Liver (tissue), 9 donors: ENCODE results near the gene PHF3. TPM values are rescaled to one million over a fixed set of nuclear protein-coding genes. Genes with fewer than 3 reads are reported as not detected.

ENCODE experiments used
- DNase-seq: peaks from one replicate; pipeline ENCODE4 v3.0.0-alpha.2; 2017; ENCODE audit warnings: low spot score
- H3K27ac ChIP-seq, 2 donors: one replicate each; pipeline ENCODE4 v1.7.0; 2013; ENCODE audit warnings: inconsistent platforms in 2 of 2, low read length in 2 of 2, control low read depth in 1 of 2, low read depth in 1 of 2, mild to moderate bottlenecking in 1 of 2
- H3K27me3 ChIP-seq, 4 donors: one replicate each; pipeline versions ENCODE4 v1.6.1 to v1.7.0; 2013; ENCODE audit warnings: low read length in 3 of 4, inconsistent platforms in 1 of 4, mild to moderate bottlenecking in 1 of 4, moderate library complexity in 1 of 4; ENCODE audit not compliant: control insufficient read depth in 4 of 4, insufficient read depth in 4 of 4
- H3K36me3 ChIP-seq, 4 donors: one replicate each; pipeline versions ENCODE4 v1.6.1 to v1.7.0; 2013; ENCODE audit warnings: low read length in 3 of 4, mild to moderate bottlenecking in 3 of 4, low read depth in 1 of 4, moderate library complexity in 1 of 4; ENCODE audit not compliant: control insufficient read depth in 4 of 4, insufficient read depth in 3 of 4
- H3K4me1 ChIP-seq, 4 donors: one replicate each; pipeline versions ENCODE4 v1.6.1 to v1.7.0; 2013; ENCODE audit warnings: low read length in 3 of 4, mild to moderate bottlenecking in 3 of 4, moderate library complexity in 1 of 4; ENCODE audit not compliant: control insufficient read depth in 4 of 4, insufficient read depth in 4 of 4
- H3K4me3 ChIP-seq, 3 donors: one replicate each; pipeline versions ENCODE4 v1.6.1 to v1.7.0; 2013; ENCODE audit warnings: low read length in 3 of 3, control low read depth in 1 of 3, low read depth in 1 of 3, mild to moderate bottlenecking in 1 of 3
- H3K9ac ChIP-seq, 2 donors: one replicate each; pipeline ENCODE4 v1.7.0; 2013; ENCODE audit warnings: low read length in 2 of 2, mild to moderate bottlenecking in 2 of 2, moderate library complexity in 2 of 2, control low read depth in 1 of 2, low read depth in 1 of 2
- H3K9me3 ChIP-seq, 4 donors: one replicate each; pipeline versions ENCODE4 v1.6.1 to v1.7.0; 2013; ENCODE audit warnings: low read length in 3 of 4; ENCODE audit not compliant: control insufficient read depth in 4 of 4
- ATF3 ChIP-seq: IDR thresholded peaks from 2 replicates; pipeline ENCODE4 v1.6.1; 2016; ENCODE audit warnings: antibody characterized with exemption
- CTCF ChIP-seq: fragments of 150-350 bp; IDR thresholded peaks from 2 replicates; pipeline ENCODE4 v1.5.1; 2017; ENCODE audit warnings: improper control_type of control experiment, low read depth, low read length; ENCODE audit not compliant: missing input control
- EGR1 ChIP-seq, 2 donors: IDR thresholded peaks; 2 replicates each; pipeline ENCODE4 v1.6.1; 2016 to 2018; ENCODE audit warnings: antibody characterized with exemption in 2 of 2, low read depth in 2 of 2
- FOXA1 ChIP-seq: IDR thresholded peaks from 2 replicates; pipeline ENCODE4 v1.6.1; 2016; ENCODE audit warnings: antibody characterized with exemption
- FOXA2 ChIP-seq: IDR thresholded peaks from 2 replicates; pipeline ENCODE4 v1.6.1; 2016; ENCODE audit warnings: antibody characterized with exemption
- GABPA ChIP-seq, 2 donors: IDR thresholded peaks in 1 of 2; conservative IDR thresholded peaks in 1 of 2; 2 replicates each; pipeline ENCODE4 v1.6.1; 2016; ENCODE audit warnings: antibody characterized with exemption in 2 of 2, mild to moderate bottlenecking in 1 of 2, moderate library complexity in 1 of 2
- HNF4A ChIP-seq, 2 donors: conservative IDR thresholded peaks; 2 replicates each; pipeline ENCODE4 v1.6.1; 2016; ENCODE audit warnings: antibody characterized with exemption in 2 of 2, mild to moderate bottlenecking in 2 of 2
- HNF4G ChIP-seq: IDR thresholded peaks from 2 replicates; pipeline ENCODE4 v1.6.1; 2016; ENCODE audit warnings: antibody characterized with exemption
- JUND ChIP-seq, 2 donors: IDR thresholded peaks; 2 replicates each; pipeline ENCODE4 v1.6.1; 2016; ENCODE audit warnings: antibody characterized with exemption in 2 of 2
- MAX ChIP-seq: IDR thresholded peaks from 2 replicates; pipeline ENCODE4 v1.6.1; 2016; ENCODE audit warnings: antibody characterized with exemption
- NR2F2 ChIP-seq: IDR thresholded peaks from 2 replicates; pipeline ENCODE4 v1.6.1; 2016; ENCODE audit warnings: antibody characterized with exemption
- RAD21 ChIP-seq, 2 donors: IDR thresholded peaks; 2 replicates each; pipeline ENCODE4 v1.6.1; 2016; ENCODE audit warnings: antibody characterized with exemption in 2 of 2, mild to moderate bottlenecking in 2 of 2
- REST ChIP-seq: IDR thresholded peaks from 2 replicates; pipeline ENCODE4 v1.6.1; 2016; ENCODE audit warnings: antibody characterized with exemption, mild to moderate bottlenecking
- RXRA ChIP-seq, 2 donors: IDR thresholded peaks; 2 replicates each; pipeline ENCODE4 v1.6.1; 2017 to 2018; ENCODE audit warnings: antibody characterized with exemption in 2 of 2, mild to moderate bottlenecking in 1 of 2
- SP1 ChIP-seq: IDR thresholded peaks from 2 replicates; pipeline ENCODE4 v1.6.1; 2018; ENCODE audit warnings: antibody characterized with exemption, mild to moderate bottlenecking
- TAF1 ChIP-seq: conservative IDR thresholded peaks from 2 replicates; pipeline ENCODE4 v1.6.1; 2016; ENCODE audit warnings: antibody characterized with exemption, mild to moderate bottlenecking
- YY1 ChIP-seq: IDR thresholded peaks from 2 replicates; pipeline ENCODE4 v1.6.1; 2016; ENCODE audit warnings: antibody characterized with exemption, mild to moderate bottlenecking
- WGBS: extraction: QIAGEN DNeasy Blood & Tissue Kit; methylation state at CpG from one replicate; pipeline ENCODE4 v1.1.7; 2013; 5-methylcytosine and 5-hydroxymethylcytosine counted together
- polyA plus RNA-seq, 2 donors: library from polyadenylated mRNA; stranded (reverse) in 1 of 2; unstranded in 1 of 2; fragments of 200-250 nt in 1 of 2; fragments of >200 nt in 1 of 2; fragmentation: Nextera tagmentation in 1 of 2; extraction: Ambion mirVana in 1 of 2; gene quantifications; one replicate each; pipeline versions ENCODE4 v1.2.1 to v1.2.3, GENCODE V29; 2013 to 2015
- total RNA-seq, 2 donors: library from RNA; depleted of rRNA; stranded (reverse); fragments of >200 nt; gene quantifications; one replicate each; pipeline ENCODE4 v1.2.3, GENCODE V29; 2014
- TF ChIP-seq, protein P1 (sequence below): IDR thresholded peaks from 2 replicates; pipeline ENCODE4 v1.6.1; 2016; ENCODE audit warnings: antibody characterized with exemption
- donor health status: healthy.
- donor health status: healthy.
- donor health status: healthy.
- donor health status: healthy.
- donor health status: healthy.

Gene PHF3
- total and polyA plus RNA-seq, 4 donors: 7.7 to 38.9 (median 25.1) TPM

DNA sequence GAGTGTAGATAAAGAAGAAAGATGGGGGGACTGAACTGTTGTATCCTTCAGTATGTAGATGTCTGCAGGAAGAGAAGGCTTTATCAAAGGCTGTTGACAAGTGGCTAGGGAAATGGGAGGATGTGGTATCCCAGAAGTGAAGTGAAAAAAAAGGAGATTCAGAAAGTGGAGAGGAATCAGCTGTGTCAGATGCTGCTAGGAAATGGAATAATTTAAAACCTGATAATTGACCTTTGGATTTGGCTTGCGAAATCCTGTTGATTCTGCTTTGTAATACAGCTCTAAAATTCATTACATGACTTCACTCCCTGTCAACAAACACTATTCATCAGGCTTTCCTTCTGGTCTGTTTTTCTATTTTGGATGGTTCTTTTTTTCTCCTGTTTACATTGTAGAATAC, 41.7 kb downstream of the PHF3 start:
- peak overlapping the region; percentile 75 to 87 for H3K27ac ChIP-seq
- H3K4me3 ChIP-seq: no peak overlapping the region
- no peak overlapping the region for H3K9ac ChIP-seq
- peak; percentile 95 for TF ChIP-seq FOXA2
- no peak for TF ChIP-seq EGR1 (IDR thresholded peaks at IDR 0.05; ENCODE audit: low read depth in 2 of 2)
- peak; percentile 18 for TF ChIP-seq MAX
- TF ChIP-seq JUND (IDR thresholded peaks at IDR 0.05): peak; percentile 77 to 89
- no peak for TF ChIP-seq TAF1
- peak; percentile 51 for TF ChIP-seq YY1
- TF ChIP-seq HNF4A (conservative IDR thresholded peaks at IDR 0.05): peak; percentile 94
- TF ChIP-seq RAD21 (IDR thresholded peaks at IDR 0.05): peak; percentile 26 to 40
- TF ChIP-seq CTCF: no peak
- peak; percentile 87 for TF ChIP-seq HNF4G
- TF ChIP-seq FOXA1: peak; percentile 86
- peak; percentile 22 to 57 for TF ChIP-seq RXRA (IDR thresholded peaks at IDR 0.05)
- TF ChIP-seq, protein P1, sequence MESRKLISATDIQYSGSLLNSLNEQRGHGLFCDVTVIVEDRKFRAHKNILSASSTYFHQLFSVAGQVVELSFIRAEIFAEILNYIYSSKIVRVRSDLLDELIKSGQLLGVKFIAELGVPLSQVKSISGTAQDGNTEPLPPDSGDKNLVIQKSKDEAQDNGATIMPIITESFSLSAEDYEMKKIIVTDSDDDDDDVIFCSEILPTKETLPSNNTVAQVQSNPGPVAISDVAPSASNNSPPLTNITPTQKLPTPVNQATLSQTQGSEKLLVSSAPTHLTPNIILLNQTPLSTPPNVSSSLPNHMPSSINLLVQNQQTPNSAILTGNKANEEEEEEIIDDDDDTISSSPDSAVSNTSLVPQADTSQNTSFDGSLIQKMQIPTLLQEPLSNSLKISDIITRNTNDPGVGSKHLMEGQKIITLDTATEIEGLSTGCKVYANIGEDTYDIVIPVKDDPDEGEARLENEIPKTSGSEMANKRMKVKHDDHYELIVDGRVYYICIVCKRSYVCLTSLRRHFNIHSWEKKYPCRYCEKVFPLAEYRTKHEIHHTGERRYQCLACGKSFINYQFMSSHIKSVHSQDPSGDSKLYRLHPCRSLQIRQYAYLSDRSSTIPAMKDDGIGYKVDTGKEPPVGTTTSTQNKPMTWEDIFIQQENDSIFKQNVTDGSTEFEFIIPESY: peak; percentile 33
- peak; percentile 50 for TF ChIP-seq REST
- no peak for TF ChIP-seq GABPA (IDR thresholded peaks at IDR 0.05 in 1 of 2, conservative IDR thresholded peaks at IDR 0.05 in 1 of 2)
- peak; percentile 78 for TF ChIP-seq SP1
- peak; percentile 64 for TF ChIP-seq NR2F2
- TF ChIP-seq ATF3: peak; percentile 64
- DNase-seq: no peak
- peaks cover 0 to 48% (median 10%) of the 10 kb centered on the region in 4 donors for H3K4me1 ChIP-seq
- 16% methylated on average over 1 of the region's 1 CpG for WGBS
- no peaks in the 10 kb centered on the region for H3K27me3 ChIP-seq
- H3K9me3 ChIP-seq: no peaks in the 10 kb centered on the region
- H3K36me3 ChIP-seq: peaks cover 0 to 1% (median 0%) of the 10 kb centered on the region in 4 donors
